ENCODE results near the gene GPAT2. TPM values are rescaled to one million over a fixed set of nuclear protein-coding genes. Genes with fewer than 3 reads are reported as not detected.
"Not testable (repeated sequence)": the region's sequence is repeated elsewhere in the genome, so short reads cannot be mapped to it uniquely, and the experiment has no call there.

Gene GPAT2, protein sequence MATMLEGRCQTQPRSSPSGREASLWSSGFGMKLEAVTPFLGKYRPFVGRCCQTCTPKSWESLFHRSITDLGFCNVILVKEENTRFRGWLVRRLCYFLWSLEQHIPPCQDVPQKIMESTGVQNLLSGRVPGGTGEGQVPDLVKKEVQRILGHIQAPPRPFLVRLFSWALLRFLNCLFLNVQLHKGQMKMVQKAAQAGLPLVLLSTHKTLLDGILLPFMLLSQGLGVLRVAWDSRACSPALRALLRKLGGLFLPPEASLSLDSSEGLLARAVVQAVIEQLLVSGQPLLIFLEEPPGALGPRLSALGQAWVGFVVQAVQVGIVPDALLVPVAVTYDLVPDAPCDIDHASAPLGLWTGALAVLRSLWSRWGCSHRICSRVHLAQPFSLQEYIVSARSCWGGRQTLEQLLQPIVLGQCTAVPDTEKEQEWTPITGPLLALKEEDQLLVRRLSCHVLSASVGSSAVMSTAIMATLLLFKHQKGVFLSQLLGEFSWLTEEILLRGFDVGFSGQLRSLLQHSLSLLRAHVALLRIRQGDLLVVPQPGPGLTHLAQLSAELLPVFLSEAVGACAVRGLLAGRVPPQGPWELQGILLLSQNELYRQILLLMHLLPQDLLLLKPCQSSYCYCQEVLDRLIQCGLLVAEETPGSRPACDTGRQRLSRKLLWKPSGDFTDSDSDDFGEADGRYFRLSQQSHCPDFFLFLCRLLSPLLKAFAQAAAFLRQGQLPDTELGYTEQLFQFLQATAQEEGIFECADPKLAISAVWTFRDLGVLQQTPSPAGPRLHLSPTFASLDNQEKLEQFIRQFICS
- total RNA-seq (2021; fragmentation: NEBNext Ultra II Directional; extraction: Animal tissue kit (Norgen Biotek cat#: 25700)) (0.63 and 1.0 TPM in 2 replicates), polyA plus RNA-seq (2011; rRNA removed) (0.26 and 0.69 TPM in 2 replicates), polyA minus RNA-seq (2011; rRNA and poly(A)+ RNA removed) (0.10 and 0.66 TPM in 2 replicates)
- 0.44 TPM for polyA plus RNA-seq (2011; cell fraction: cytosol; rRNA removed)
- 2.2 TPM for polyA plus RNA-seq (2011; cell fraction: nucleus; rRNA removed)
- polyA plus RNA-seq (2012, experiment 1 of 2) = 0.28 to 0.81 TPM (median 0.46 TPM) in 4 replicates
- polyA plus RNA-seq (2012, experiment 2 of 2) = 0.46 TPM
- 0.51 TPM for polyA plus RNA-seq (2013, experiment 1 of 2)
- 0.42 TPM for polyA plus RNA-seq (2013, experiment 2 of 2)
- 1.3 TPM for polyA minus RNA-seq (2011; cell fraction: cytosol; rRNA and poly(A)+ RNA removed)
- polyA minus RNA-seq (2011; cell fraction: nucleus; rRNA and poly(A)+ RNA removed) = 0.80 TPM
- long read RNA-seq, experiment 1, partial matches to known transcripts = 1 of 2 reads
- long read RNA-seq, experiment 1, other reads (novel, unspliced or antisense) = 1 of 2 reads
- long read RNA-seq, experiment 2, partial matches to known transcripts = 0 of 1 reads
- long read RNA-seq, experiment 2, other reads (novel, unspliced or antisense) = 1 of 1 reads

DNA sequence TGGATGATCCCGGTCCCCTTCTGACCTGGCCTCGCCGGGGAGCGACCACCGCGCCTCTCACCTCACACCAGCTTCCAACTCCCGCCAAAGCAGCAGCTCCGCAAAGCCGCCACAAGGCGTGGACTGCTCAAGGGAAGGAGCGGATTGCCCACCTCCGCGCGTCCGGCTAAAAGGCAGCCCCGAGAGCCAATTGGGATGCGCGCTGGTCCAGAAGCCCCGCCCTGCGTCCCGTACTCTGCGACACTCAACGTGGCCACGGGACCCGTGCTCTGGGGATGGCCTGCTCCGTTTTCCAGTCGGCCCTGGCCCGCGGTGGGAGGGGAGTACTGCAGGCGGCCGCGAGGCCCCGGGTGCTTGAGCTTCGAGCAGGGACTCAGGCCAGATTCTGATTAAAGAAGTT, at the start of gene GPAT2:
GPAT2 (minus strand) TSS at position 125 of the 400 bp plus-strand sequence. CDS start 2,557 bp downstream, outside the sequence.
- H2BK12ac ChIP-seq (ENCODE audit: low read depth, low read length); H2BK5ac ChIP-seq (ENCODE audit: low read depth, low read length); H3K56ac ChIP-seq (replicated peaks; ENCODE audit: insufficient read length, low read depth, low read length); H3K23me2 ChIP-seq (ENCODE audit: low read depth, low read length); H3K79me1 ChIP-seq (ENCODE audit: low read depth, low read length); H4K91ac ChIP-seq (replicated peaks; ENCODE audit: insufficient read length, low read length); H3K27me3 ChIP-seq (replicated peaks in 1 of 4; ENCODE audit: control insufficient read depth in 3 of 4, extremely low read depth in 1 of 4, insufficient read depth in 3 of 4, low read length in 3 of 4); H2BK15ac ChIP-seq (ENCODE audit: low read length); H4K5ac ChIP-seq (ENCODE audit: insufficient read length, low read depth, low read length); H3K36me3 ChIP-seq (ENCODE audit: control insufficient read depth in 2 of 4, insufficient read depth in 4 of 4, low read length in 3 of 4); H3K4me3 ChIP-seq (ENCODE audit: extremely low read depth in 1 of 4, insufficient read depth in 2 of 4, low read depth in 3 of 4, low read length in 4 of 4); FAIRE-seq; H3K79me2 ChIP-seq (ENCODE audit: control insufficient read depth in 1 of 2, insufficient read depth in 2 of 2, low read length in 2 of 2); H3K4me2 ChIP-seq (ENCODE audit: insufficient read depth in 1 of 2, low read depth in 2 of 2, low read length in 2 of 2); H3K23ac ChIP-seq (ENCODE audit: insufficient read length); H2BK20ac ChIP-seq (ENCODE audit: low read length); H3K4me1 ChIP-seq (replicated peaks in 1 of 4; ENCODE audit: control insufficient read depth in 3 of 4, insufficient read depth in 4 of 4, low read length in 3 of 4); POLR2A ChIA-PET (ENCODE audit: partially characterized antibody); H3K18ac ChIP-seq (ENCODE audit: extremely low read depth, low read length); H4K8ac ChIP-seq (ENCODE audit: extremely low read depth, insufficient read depth, low read length); H3K9ac ChIP-seq (replicated peaks in 1 of 4; ENCODE audit: extremely low read depth in 1 of 4, low read depth in 3 of 4, low read length in 3 of 4); H2AFZ ChIP-seq (ENCODE audit: low read length); CTCF ChIA-PET (ENCODE audit: partially characterized antibody); H3K27ac ChIP-seq (ENCODE audit: low read depth, low read length); H4K20me1 ChIP-seq (replicated peaks in 1 of 2; ENCODE audit: control insufficient read depth in 1 of 2, insufficient read depth in 2 of 2, low read length in 2 of 2); H2BK120ac ChIP-seq (replicated peaks; ENCODE audit: low read depth, low read length); H3K9me3 ChIP-seq (ENCODE audit: insufficient read depth in 2 of 2, low read depth in 1 of 2, low read length in 1 of 2); H2AK5ac ChIP-seq (ENCODE audit: low read depth, low read length); DNase-seq (ENCODE audit: low read depth in 1 of 2, low spot score in 2 of 2); H3K14ac ChIP-seq (ENCODE audit: insufficient read length); H3K4ac ChIP-seq (replicated peaks; ENCODE audit: insufficient read length, low read depth, low read length): not testable (repeated sequence)
- no CpG with 5 or more reads among the region's 34 CpGs for WGBS, 2 experiments (ENCODE audit: extremely low coverage in 1 of 2, insufficient coverage in 1 of 2, insufficient read length in 1 of 2, insufficient replicate concordance in 2 of 2, low coverage in 1 of 2, low lambda C conversion rate in 2 of 2, missing lambda C conversion rate in 1 of 2)
